Measurements from ENCODE around the gene TEX22.

Gene TEX22

DNA sequence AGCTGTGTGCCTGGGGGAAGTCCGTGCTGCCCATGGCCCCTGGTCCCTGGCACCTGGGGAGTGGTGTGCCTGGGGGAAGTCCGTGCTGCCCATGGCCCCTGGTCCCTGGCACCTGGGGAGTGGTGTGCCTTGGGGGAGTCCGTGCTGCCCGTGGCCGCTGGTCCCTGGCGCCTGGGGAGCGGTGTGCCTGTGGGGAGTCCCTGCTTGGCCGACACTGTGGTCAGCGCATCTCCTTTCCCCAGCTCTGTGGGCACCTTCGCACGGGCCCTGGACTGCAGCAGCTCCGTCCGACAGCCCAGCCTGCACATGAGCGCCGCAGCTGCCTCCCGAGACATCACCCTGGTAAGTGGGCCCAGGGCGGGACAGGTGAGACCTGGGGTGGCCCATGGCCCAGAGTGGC, 61.8 kb downstream of the TEX22 start:
- DNase-seq (ENCODE audit: insufficient read length, low spot score) (no peak), FAIRE-seq (no peak)
- TF ChIP-seq POU2F2 (IDR thresholded peaks at IDR 0.05; ENCODE audit: low read depth, low read length) (no peak), SPI1 (IDR thresholded peaks at IDR 0.05; ENCODE audit: low read depth, low read length) (no peak), POLR2A (IDR thresholded peaks at IDR 0.05; ENCODE audit: low read depth, low read length) (no peak), POLR2AphosphoS5 (IDR thresholded peaks at IDR 0.05; ENCODE audit: low read depth, low read length) (no peak), TAF1 (IDR thresholded peaks at IDR 0.05; ENCODE audit: low read depth, low read length) (no peak), PAX5 (IDR thresholded peaks at IDR 0.05; ENCODE audit: insufficient read depth, low read length, severe bottlenecking) (no peak)

DNA sequence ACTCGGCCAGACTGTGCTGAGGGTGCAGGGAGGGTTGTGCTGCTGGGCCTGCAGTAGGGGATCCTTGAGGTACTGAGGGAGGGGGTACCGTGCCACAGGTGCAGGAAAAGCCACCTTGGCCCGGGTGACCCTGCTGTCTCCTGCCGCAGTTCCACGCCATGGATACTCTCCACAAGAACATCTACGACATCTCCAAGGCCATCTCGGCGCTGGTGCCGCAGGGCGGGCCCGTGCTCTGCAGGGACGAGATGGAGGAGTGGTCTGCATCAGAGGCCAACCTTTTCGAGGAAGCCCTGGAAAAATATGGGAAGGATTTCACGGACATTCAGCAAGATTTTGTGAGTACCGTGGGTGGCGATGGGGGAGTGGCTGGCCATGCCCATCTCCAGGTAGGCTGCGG, 62.3 kb downstream of the TEX22 start:
- DNase-seq (ENCODE audit: insufficient read length, low spot score): no peak
- no peak for TF ChIP-seq POLR2AphosphoS5 (IDR thresholded peaks at IDR 0.05; ENCODE audit: low read depth, low read length)
- no peak for TF ChIP-seq TAF1 (IDR thresholded peaks at IDR 0.05; ENCODE audit: low read depth, low read length)
- no peak for TF ChIP-seq POLR2A (IDR thresholded peaks at IDR 0.05; ENCODE audit: low read depth, low read length)
- no peak for TF ChIP-seq SPI1 (IDR thresholded peaks at IDR 0.05; ENCODE audit: low read depth, low read length)
- no peak for TF ChIP-seq PAX5 (IDR thresholded peaks at IDR 0.05; ENCODE audit: insufficient read depth, low read length, severe bottlenecking)
- TF ChIP-seq POU2F2 (IDR thresholded peaks at IDR 0.05; ENCODE audit: low read depth, low read length): no peak
- FAIRE-seq: no peak

DNA sequence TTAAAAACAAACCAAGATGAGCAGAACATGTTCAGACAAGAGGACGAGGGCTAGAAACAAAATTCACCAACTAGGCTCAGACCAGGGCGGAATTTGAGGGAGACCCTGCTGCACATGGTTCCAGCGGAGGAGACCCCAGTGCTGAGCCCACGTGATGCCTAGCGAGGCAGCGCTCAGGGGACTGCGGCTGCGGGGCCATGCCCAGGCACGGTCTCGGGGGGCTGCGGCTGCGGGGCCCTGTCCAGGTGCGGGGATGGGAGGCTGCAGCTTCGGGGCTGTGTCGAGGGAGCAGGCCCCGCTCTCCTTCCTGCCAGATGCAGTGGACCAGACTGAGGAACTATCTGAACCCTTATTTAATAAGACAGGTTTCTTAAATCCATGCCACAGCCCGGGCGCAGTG, 63.6 kb downstream of the TEX22 start:
- DNase-seq (ENCODE audit: insufficient read length, low spot score) (no peak), FAIRE-seq (no peak)
- TF ChIP-seq POLR2A (IDR thresholded peaks at IDR 0.05; ENCODE audit: low read depth, low read length) (no peak), SPI1 (IDR thresholded peaks at IDR 0.05; ENCODE audit: low read depth, low read length) (no peak), POU2F2 (IDR thresholded peaks at IDR 0.05; ENCODE audit: low read depth, low read length) (no peak), POLR2AphosphoS5 (IDR thresholded peaks at IDR 0.05; ENCODE audit: low read depth, low read length) (no peak), PAX5 (IDR thresholded peaks at IDR 0.05; ENCODE audit: insufficient read depth, low read length, severe bottlenecking) (no peak), TAF1 (IDR thresholded peaks at IDR 0.05; ENCODE audit: low read depth, low read length) (no peak)

All from GM12891 (cell line).